Measurements from ENCODE around the gene ZNF280C.
A peak's percentile ranks its signal among the peaks of the same experiment; 100 is the strongest.

ZNF280C gene

GRCh38 chrX:130174937-130175336 is 93.8 kb downstream of the ZNF280C start:
- DNase-seq = no peak

DNA sequence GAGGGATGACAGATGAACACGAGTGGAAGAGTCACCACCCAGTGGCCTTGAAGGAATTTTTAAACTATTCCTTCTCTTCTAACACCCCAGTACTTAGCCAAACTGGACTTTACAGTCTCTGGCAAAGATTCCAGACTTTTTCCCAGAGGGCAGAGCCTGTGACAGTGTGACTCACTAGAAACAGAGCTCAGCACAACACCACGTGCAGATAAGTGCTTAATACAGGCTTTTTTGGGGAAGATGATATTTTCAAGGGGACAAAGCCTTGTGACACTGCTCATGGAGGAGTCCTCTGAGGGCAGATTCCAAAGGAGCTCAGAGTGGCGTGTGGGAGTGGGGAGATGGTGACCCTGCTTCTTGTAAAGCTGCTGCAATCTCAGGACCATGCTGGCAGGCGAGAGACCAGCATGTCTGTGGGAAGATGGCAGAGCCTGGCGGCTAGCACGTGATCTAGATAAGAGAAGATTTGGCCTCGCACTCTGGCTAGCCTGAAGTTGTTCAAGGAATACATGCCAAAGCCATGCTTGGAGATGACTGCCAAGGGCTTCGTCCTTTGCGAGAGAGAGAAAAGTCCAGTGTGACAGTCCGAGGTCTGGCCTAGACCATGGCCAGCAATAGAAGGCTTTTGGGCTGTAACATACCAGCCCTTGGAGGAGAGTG is 94.5 kb downstream of the ZNF280C start:
- no peak for DNase-seq

GRCh38 chrX:130173190-130173895 is 95.4 kb downstream of the ZNF280C start:
- DNase-seq = no peak

- DNase-seq = no peak
These were observed 96.4 kb downstream of the ZNF280C start for GRCh38 chrX:130172127-130172845.

GRCh38 chrX:130171446-130172126 is 97.1 kb downstream of the ZNF280C start, which contains the start of gene RAB33A:
RAB33A (plus strand) TSS chrX:130171962; CDS start chrX:130172063, 101 bp downstream.
- peak; percentile 1 for DNase-seq

- peak; percentile 67 for DNase-seq
These were observed 97.8 kb downstream of the ZNF280C start for GRCh38 chrX:130170752-130171445.

- DNase-seq = no peak
These were observed 101.7 kb downstream of the ZNF280C start for GRCh38 chrX:130167040-130167439.

- no peak for DNase-seq
These were observed 102.3 kb downstream of the ZNF280C start for GRCh38 chrX:130166503-130166777.

DNA sequence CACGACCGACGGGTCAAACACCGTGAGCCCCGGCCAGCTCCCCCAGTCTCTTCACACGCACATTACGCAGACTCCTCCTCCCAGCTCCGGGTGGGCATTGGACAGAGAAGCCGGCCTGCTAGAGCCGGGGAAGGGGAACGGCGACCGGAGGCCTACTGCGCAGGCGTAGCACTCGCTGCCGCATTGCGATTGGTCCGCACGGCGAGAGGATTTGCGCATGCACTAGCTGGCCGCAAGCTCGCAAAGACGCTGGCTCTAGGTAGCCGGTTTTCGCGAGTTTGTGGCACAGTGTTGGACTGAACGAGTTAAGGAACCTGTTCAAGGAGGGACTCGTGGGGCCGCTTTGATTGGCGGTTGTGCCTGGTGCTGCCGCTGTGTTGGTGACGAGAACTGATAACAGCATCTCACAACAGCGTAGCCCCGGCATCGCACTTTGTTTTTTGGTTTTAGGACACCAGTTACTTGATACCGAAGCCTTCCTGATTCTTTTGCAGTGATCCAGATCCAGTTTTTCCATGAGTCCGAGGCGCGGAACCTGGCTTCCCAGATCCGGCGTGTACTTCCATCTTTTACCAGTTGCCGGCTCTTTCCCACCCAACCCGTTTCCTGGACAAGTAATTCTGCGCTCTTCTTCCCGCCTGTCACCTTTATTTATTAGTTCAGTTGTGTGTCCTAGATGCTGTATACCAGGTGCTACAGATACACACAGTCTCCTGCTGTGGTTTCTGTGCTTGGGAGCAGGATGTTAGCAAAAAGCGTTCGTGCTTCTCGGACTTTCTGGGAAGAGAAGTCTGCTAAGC is 102.8 kb downstream of the ZNF280C start, which contains the start of gene AIFM1:
Gene AIFM1, minus strand, starts transcription at position 139 of the 800 bp plus-strand sequence. CDS start 185 bp downstream, outside the sequence.
- peak; percentile 88 for DNase-seq

GRCh38 chrX:130165181-130165702 is 103.5 kb downstream of the ZNF280C start:
- no peak for DNase-seq

- DNase-seq = no peak
These were observed 105.3 kb downstream of the ZNF280C start for GRCh38 chrX:130163398-130163797.

DNA sequence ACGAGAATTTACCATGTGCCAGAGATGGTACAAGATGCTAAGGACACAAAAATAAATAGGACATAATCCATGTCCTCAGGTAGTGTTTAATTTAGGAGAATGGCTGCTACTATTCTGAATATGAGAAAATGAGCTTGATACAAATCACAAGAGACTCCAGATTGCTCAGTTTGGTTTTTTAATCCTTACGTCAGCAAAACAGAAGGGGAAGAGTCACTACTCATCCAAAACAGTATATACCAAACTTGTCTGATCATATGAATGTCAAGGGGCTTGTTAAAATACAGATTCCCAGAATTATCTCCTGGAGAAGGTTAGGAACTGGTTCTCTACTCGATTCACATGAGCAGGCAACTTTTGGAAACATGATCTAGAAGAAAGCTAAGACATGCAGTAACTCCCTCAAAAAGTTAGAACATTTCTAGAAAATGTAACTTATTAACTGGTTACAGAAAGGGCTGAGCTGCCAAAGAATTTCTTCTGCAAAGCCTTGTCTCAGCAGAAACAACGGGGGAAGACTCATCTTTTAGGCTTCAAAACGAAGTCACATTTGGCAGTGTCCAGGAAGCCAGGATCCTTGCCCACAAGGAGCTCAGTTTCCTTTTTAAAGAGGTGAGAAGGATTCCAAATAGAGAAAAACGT is 106.5 kb downstream of the ZNF280C start:
- DNase-seq = no peak

DNA sequence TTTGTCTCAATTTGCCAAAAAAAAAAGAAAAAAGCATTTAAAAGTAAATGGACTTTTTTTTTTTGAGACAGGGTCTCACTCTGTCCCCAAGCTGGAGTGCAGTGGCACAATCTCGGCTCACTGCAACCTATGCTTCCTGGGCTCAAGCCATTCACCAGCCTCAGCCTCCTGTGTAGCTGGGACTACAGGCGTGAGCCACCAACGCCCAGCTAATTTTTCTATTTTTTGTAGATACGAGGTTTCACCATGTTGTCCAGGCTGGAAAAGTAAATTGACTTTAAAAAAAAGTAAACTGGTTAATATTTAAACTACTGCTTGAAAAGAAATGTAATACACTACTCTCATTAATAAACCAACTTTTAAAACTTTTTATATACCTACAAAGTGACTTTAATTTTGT is 108.9 kb downstream of the ZNF280C start:
- DNase-seq = no peak

- no peak for DNase-seq
These were observed 110.4 kb downstream of the ZNF280C start for GRCh38 chrX:130158311-130158710.

DNA sequence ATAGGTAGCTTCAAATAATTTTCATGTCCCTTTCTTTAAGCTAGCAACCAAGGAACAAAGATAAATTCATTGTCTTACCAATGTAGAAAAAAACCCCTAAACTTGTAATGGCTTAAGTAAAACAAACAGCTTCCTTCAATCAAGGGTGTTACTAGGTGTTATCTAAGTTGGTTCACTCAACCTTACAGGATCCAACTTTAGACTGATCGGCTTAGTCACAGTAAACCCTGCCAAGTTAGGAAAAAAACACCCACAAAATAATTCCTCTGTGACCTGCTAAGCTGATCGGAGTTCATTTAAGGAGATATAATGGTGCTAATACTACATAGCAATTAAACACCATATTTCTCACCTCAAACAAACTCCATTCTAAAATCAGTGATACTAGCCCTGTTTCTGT is 113.1 kb downstream of the ZNF280C start:
- no peak for DNase-seq

All from NCI-H1694 (cell line).